HEK293 (cell line): ENCODE measurements around the gene FIGN.
A peak's percentile ranks its signal among the peaks of the same experiment; 100 is the strongest.

Source experiments
- BCL11B ChIP-seq: fragments of 450-650 bp; formaldehyde crosslinking; IDR thresholded peaks from 2 replicates; pipeline ENCODE4 v1.5.1; 2016; ENCODE audit warnings: low read depth, missing biosample characterization, missing genetic modification characterization
- KLF10 ChIP-seq: fragments of 450-650 bp; IDR thresholded peaks from 2 replicates; pipeline ENCODE4 v1.5.1; 2018; ENCODE audit warnings: missing biosample characterization, mild to moderate bottlenecking, missing genetic modification characterization
- KLF8 ChIP-seq: fragments of 450-650 bp; formaldehyde crosslinking; IDR thresholded peaks from 2 replicates; pipeline ENCODE4 v1.5.1; 2016; ENCODE audit warnings: missing biosample characterization, missing genetic modification characterization
- MZF1 ChIP-seq: fragments of 450-650 bp; formaldehyde crosslinking; IDR thresholded peaks from 2 replicates; pipeline ENCODE4 v1.5.1; 2017; ENCODE audit warnings: missing biosample characterization, missing genetic modification characterization, borderline replicate concordance
- ZBTB17 ChIP-seq: fragments of 450-650 bp; formaldehyde crosslinking; IDR thresholded peaks from 2 replicates; pipeline ENCODE4 v1.5.1; 2016; ENCODE audit warnings: missing biosample characterization, missing genetic modification characterization
- ZBTB48 ChIP-seq: fragments of 450-650 bp; formaldehyde crosslinking; IDR thresholded peaks from 2 replicates; pipeline ENCODE4 v1.5.1; 2016; ENCODE audit warnings: missing biosample characterization, missing genetic modification characterization
- ZBTB7A ChIP-seq: fragments of 450-650 bp; formaldehyde crosslinking; IDR thresholded peaks from 2 replicates; pipeline ENCODE4 v1.5.1; 2016; ENCODE audit warnings: low read depth, missing biosample characterization, missing genetic modification characterization
- ZNF202 ChIP-seq: fragments of 450-650 bp; formaldehyde crosslinking; IDR thresholded peaks from 2 replicates; pipeline ENCODE4 v1.5.1; 2016; ENCODE audit warnings: missing biosample characterization, missing genetic modification characterization, borderline replicate concordance
- ZNF221 ChIP-seq: fragments of 450-650 bp; formaldehyde crosslinking; IDR thresholded peaks from 2 replicates; pipeline ENCODE4 v1.5.1; 2017; ENCODE audit warnings: missing biosample characterization, missing genetic modification characterization, borderline replicate concordance
- ZNF239 ChIP-seq: fragments of 450-650 bp; formaldehyde crosslinking; IDR thresholded peaks from 2 replicates; pipeline ENCODE4 v1.5.1; 2016; ENCODE audit warnings: missing biosample characterization, missing genetic modification characterization
- ZNF274 ChIP-seq, 2 experiments: fragments of 200-500 bp in 1 of 2; fragments of 450-650 bp in 1 of 2; sonication (Bioruptor generic) in 1 of 2; formaldehyde crosslinking in 1 of 2; IDR thresholded peaks; 2 replicates each; pipeline versions ENCODE4 v1.5.1 to v1.6.1; 2014 to 2016; ENCODE audit warnings: borderline replicate concordance in 1 of 2, inconsistent platforms in 1 of 2, low read length in 1 of 2, missing biosample characterization in 1 of 2, missing genetic modification characterization in 1 of 2
- ZNF366 ChIP-seq: fragments of 450-650 bp; formaldehyde crosslinking; conservative IDR thresholded peaks from 2 replicates; pipeline ENCODE4 v1.5.1; 2016; ENCODE audit warnings: missing biosample characterization, missing genetic modification characterization
- ZNF416 ChIP-seq: fragments of 450-650 bp; formaldehyde crosslinking; IDR thresholded peaks from 2 replicates; pipeline ENCODE4 v1.5.1; 2016; ENCODE audit warnings: missing biosample characterization, missing genetic modification characterization
- ZNF433 ChIP-seq: fragments of 450-650 bp; formaldehyde crosslinking; IDR thresholded peaks from 2 replicates; pipeline ENCODE4 v1.5.1; 2016; ENCODE audit warnings: missing biosample characterization, missing genetic modification characterization, low read depth
- ZNF555 ChIP-seq: fragments of 450-650 bp; formaldehyde crosslinking; conservative IDR thresholded peaks from 2 replicates; pipeline ENCODE4 v1.5.1; 2017; ENCODE audit warnings: missing biosample characterization, mild to moderate bottlenecking, missing genetic modification characterization, inconsistent platforms
- ZNF600 ChIP-seq: fragments of 450-650 bp; formaldehyde crosslinking; IDR thresholded peaks from 2 replicates; pipeline ENCODE4 v1.5.1; 2016; ENCODE audit warnings: missing biosample characterization, missing genetic modification characterization
- ZNF768 ChIP-seq: fragments of 450-650 bp; formaldehyde crosslinking; IDR thresholded peaks from 2 replicates; pipeline ENCODE4 v1.5.1; 2018; ENCODE audit warnings: missing biosample characterization, mild to moderate bottlenecking, missing genetic modification characterization
- TF ChIP-seq, protein P1 (sequence below): fragments of 450-650 bp; formaldehyde crosslinking; IDR thresholded peaks from 2 replicates; pipeline ENCODE4 v1.5.1; 2016; ENCODE audit warnings: missing biosample characterization, missing genetic modification characterization
- TF ChIP-seq, protein P2 (sequence below): fragments of 450-650 bp; formaldehyde crosslinking; IDR thresholded peaks from 2 replicates; pipeline ENCODE4 v1.5.1; 2017; ENCODE audit warnings: missing biosample characterization, missing genetic modification characterization
- TF ChIP-seq, protein P3 (sequence below): fragments of 450-650 bp; formaldehyde crosslinking; IDR thresholded peaks from 2 replicates; pipeline ENCODE4 v1.5.1; 2016; ENCODE audit warnings: missing biosample characterization, missing genetic modification characterization
- TF ChIP-seq, protein P4 (sequence below): fragments of 450-650 bp; formaldehyde crosslinking; IDR thresholded peaks from 2 replicates; pipeline ENCODE4 v1.5.1; 2016; ENCODE audit warnings: missing biosample characterization, missing genetic modification characterization, borderline replicate concordance
- TF ChIP-seq, protein P5 (sequence below): fragments of 450-650 bp; formaldehyde crosslinking; IDR thresholded peaks from 2 replicates; pipeline ENCODE4 v1.5.1; 2017; ENCODE audit warnings: missing biosample characterization, missing genetic modification characterization
- TF ChIP-seq, protein P6 (sequence below): fragments of 450-650 bp; formaldehyde crosslinking; IDR thresholded peaks from 2 replicates; pipeline ENCODE4 v1.5.1; 2016; ENCODE audit warnings: missing biosample characterization, missing genetic modification characterization

The FIGN gene

DNA sequence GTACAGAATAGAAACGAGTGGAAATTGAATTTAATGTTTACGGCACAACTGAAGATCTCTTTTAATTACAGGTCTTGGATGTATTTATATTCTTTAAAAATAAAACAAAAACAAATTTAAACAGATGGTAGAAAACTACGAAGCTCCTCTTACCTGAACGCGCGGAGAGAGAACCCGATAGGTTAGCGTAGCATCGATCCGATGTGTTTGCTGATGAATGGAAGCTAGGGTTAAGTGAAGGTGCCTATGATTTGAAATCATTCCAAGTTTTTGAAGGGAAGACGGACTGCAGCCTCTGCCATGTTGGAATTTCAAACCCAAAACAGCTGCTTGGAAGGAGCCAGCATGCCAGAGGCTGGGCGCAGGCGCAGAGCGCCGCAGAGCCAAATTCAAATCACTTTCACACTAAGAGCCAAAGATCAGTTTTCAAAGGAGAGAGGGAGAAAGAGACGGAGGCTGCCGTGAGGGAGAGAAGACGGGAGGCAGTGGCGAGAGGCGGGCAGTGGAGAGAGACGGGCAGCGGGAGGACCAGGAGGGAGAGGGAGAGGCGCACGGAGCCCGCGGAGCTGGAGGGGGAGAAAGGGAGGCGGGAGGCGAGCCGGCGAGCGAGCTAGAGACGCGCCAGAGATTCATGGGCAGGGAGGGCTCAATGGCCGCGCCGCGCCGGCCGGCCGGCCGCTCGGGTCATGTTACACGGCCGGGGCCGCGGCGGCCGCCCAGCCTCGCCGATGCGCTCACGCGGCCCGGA lies at the start of gene FIGN (continued):
- TF ChIP-seq, protein P1, sequence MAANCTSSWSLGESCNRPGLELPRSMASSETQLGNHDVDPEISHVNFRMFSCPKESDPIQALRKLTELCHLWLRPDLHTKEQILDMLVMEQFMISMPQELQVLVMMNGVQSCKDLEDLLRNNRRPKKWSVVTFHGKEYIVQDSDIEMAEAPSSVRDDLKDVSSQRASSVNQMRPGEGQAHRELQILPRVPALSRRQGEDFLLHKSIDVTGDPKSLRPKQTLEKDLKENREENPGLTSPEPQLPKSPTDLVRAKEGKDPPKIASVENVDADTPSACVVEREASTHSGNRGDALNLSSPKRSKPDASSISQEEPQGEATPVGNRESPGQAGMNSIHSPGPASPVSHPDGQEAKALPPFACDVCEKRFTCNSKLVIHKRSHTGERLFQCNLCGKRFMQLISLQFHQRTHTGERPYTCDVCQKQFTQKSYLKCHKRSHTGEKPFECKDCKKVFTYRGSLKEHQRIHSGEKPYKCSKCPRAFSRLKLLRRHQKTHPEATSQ (tag by site-specific recombination) = no peak
- no peak for TF ChIP-seq KLF10
- no peak for TF ChIP-seq ZNF221 (tag by site-specific recombination)
- TF ChIP-seq MZF1 (tag by site-specific recombination) = no peak
- TF ChIP-seq ZBTB48 (tag by site-specific recombination) = no peak
- TF ChIP-seq ZNF274 (IDR thresholded peaks at IDR 0.05; ENCODE audit: low read length) = no peak
- no peak for TF ChIP-seq ZNF274 (tag by site-specific recombination; IDR thresholded peaks at IDR 0.05; ENCODE audit: borderline replicate concordance)
- TF ChIP-seq, protein P2, sequence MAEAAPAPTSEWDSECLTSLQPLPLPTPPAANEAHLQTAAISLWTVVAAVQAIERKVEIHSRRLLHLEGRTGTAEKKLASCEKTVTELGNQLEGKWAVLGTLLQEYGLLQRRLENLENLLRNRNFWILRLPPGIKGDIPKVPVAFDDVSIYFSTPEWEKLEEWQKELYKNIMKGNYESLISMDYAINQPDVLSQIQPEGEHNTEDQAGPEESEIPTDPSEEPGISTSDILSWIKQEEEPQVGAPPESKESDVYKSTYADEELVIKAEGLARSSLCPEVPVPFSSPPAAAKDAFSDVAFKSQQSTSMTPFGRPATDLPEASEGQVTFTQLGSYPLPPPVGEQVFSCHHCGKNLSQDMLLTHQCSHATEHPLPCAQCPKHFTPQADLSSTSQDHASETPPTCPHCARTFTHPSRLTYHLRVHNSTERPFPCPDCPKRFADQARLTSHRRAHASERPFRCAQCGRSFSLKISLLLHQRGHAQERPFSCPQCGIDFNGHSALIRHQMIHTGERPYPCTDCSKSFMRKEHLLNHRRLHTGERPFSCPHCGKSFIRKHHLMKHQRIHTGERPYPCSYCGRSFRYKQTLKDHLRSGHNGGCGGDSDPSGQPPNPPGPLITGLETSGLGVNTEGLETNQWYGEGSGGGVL (tag by site-specific recombination) = peak; percentile 98
- no peak for TF ChIP-seq ZNF416 (tag by site-specific recombination)
- peak; percentile 32; the same call in 1 of the 2 replicates for TF ChIP-seq ZNF600
- TF ChIP-seq ZNF366 (tag by site-specific recombination) = peak; percentile 98
- no peak for TF ChIP-seq BCL11B (tag by site-specific recombination)
- TF ChIP-seq, protein P3, sequence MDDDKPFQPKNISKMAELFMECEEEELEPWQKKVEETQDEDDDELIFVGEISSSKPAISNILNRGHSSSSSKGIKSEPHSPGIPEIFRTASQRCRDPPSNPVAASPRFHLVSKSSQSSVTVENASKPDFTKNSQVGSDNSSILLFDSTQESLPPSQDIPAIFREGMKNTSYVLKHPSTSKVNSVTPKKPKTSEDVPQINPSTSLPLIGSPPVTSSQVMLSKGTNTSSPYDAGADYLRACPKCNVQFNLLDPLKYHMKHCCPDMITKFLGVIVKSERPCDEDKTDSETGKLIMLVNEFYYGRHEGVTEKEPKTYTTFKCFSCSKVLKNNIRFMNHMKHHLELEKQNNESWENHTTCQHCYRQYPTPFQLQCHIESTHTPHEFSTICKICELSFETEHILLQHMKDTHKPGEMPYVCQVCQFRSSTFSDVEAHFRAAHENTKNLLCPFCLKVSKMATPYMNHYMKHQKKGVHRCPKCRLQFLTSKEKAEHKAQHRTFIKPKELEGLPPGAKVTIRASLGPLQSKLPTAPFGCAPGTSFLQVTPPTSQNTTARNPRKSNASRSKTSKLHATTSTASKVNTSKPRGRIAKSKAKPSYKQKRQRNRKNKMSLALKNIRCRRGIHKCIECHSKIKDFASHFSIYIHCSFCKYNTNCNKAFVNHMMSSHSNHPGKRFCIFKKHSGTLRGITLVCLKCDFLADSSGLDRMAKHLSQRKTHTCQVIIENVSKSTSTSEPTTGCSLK = no peak
- no peak for TF ChIP-seq ZNF555
- TF ChIP-seq, protein P4, sequence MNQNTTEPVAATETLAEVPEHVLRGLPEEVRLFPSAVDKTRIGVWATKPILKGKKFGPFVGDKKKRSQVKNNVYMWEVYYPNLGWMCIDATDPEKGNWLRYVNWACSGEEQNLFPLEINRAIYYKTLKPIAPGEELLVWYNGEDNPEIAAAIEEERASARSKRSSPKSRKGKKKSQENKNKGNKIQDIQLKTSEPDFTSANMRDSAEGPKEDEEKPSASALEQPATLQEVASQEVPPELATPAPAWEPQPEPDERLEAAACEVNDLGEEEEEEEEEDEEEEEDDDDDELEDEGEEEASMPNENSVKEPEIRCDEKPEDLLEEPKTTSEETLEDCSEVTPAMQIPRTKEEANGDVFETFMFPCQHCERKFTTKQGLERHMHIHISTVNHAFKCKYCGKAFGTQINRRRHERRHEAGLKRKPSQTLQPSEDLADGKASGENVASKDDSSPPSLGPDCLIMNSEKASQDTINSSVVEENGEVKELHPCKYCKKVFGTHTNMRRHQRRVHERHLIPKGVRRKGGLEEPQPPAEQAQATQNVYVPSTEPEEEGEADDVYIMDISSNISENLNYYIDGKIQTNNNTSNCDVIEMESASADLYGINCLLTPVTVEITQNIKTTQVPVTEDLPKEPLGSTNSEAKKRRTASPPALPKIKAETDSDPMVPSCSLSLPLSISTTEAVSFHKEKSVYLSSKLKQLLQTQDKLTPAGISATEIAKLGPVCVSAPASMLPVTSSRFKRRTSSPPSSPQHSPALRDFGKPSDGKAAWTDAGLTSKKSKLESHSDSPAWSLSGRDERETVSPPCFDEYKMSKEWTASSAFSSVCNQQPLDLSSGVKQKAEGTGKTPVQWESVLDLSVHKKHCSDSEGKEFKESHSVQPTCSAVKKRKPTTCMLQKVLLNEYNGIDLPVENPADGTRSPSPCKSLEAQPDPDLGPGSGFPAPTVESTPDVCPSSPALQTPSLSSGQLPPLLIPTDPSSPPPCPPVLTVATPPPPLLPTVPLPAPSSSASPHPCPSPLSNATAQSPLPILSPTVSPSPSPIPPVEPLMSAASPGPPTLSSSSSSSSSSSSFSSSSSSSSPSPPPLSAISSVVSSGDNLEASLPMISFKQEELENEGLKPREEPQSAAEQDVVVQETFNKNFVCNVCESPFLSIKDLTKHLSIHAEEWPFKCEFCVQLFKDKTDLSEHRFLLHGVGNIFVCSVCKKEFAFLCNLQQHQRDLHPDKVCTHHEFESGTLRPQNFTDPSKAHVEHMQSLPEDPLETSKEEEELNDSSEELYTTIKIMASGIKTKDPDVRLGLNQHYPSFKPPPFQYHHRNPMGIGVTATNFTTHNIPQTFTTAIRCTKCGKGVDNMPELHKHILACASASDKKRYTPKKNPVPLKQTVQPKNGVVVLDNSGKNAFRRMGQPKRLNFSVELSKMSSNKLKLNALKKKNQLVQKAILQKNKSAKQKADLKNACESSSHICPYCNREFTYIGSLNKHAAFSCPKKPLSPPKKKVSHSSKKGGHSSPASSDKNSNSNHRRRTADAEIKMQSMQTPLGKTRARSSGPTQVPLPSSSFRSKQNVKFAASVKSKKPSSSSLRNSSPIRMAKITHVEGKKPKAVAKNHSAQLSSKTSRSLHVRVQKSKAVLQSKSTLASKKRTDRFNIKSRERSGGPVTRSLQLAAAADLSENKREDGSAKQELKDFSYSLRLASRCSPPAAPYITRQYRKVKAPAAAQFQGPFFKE (tag by site-specific recombination) = no peak
- TF ChIP-seq, protein P5, sequence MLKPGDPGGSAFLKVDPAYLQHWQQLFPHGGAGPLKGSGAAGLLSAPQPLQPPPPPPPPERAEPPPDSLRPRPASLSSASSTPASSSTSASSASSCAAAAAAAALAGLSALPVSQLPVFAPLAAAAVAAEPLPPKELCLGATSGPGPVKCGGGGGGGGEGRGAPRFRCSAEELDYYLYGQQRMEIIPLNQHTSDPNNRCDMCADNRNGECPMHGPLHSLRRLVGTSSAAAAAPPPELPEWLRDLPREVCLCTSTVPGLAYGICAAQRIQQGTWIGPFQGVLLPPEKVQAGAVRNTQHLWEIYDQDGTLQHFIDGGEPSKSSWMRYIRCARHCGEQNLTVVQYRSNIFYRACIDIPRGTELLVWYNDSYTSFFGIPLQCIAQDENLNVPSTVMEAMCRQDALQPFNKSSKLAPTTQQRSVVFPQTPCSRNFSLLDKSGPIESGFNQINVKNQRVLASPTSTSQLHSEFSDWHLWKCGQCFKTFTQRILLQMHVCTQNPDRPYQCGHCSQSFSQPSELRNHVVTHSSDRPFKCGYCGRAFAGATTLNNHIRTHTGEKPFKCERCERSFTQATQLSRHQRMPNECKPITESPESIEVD (tag by site-specific recombination) = no peak
- no peak for TF ChIP-seq ZNF202 (tag by site-specific recombination)
- no peak for TF ChIP-seq ZBTB7A (tag by site-specific recombination)
- TF ChIP-seq ZNF239 (tag by site-specific recombination) = no peak
- TF ChIP-seq ZBTB17 (tag by site-specific recombination) = no peak
- no peak for TF ChIP-seq ZNF768 (tag by site-specific recombination)
- peak; percentile 45; the same call in 1 of the 2 replicates for TF ChIP-seq KLF8
- TF ChIP-seq ZNF433 (tag by site-specific recombination) = no peak
- TF ChIP-seq, protein P6, sequence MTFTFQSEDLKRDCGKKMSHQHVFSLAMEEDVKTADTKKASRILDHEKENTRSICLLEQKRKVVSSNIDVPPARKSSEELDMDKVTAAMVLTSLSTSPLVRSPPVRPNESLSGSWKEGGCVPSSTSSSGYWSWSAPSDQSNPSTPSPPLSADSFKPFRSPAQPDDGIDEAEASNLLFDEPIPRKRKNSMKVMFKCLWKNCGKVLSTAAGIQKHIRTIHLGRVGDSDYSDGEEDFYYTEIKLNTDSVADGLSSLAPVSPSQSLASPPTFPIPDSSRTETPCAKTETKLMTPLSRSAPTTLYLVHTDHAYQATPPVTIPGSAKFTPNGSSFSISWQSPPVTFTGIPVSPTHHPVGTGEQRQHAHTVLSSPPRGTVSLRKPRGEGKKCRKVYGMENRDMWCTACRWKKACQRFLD (tag by site-specific recombination) = no peak
